ENCODE measurements around the gene UBXN1.

GRCh38 chr11:62724171-62724570, 45.3 kb upstream of the UBXN1 start:
- TF ChIP-seq, protein P1, sequence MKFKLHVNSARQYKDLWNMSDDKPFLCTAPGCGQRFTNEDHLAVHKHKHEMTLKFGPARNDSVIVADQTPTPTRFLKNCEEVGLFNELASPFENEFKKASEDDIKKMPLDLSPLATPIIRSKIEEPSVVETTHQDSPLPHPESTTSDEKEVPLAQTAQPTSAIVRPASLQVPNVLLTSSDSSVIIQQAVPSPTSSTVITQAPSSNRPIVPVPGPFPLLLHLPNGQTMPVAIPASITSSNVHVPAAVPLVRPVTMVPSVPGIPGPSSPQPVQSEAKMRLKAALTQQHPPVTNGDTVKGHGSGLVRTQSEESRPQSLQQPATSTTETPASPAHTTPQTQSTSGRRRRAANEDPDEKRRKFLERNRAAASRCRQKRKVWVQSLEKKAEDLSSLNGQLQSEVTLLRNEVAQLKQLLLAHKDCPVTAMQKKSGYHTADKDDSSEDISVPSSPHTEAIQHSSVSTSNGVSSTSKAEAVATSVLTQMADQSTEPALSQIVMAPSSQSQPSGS (CRISPR knock-in tag; IDR thresholded peaks at IDR 0.05; ENCODE audit: borderline replicate concordance, low read depth), result no peak
- TF ChIP-seq NFE2L1 (CRISPR knock-in tag; IDR thresholded peaks at IDR 0.05), result no peak
- TF ChIP-seq CTCF (IDR thresholded peaks at IDR 0.05), result no peak
- no peak for TF ChIP-seq FOXK1 (CRISPR knock-in tag; IDR thresholded peaks at IDR 0.05)
- TF ChIP-seq SMAD3 (CRISPR knock-in tag; IDR thresholded peaks at IDR 0.05; ENCODE audit: borderline replicate concordance), result no peak
- no peak for TF ChIP-seq ZNF416 (CRISPR knock-in tag; IDR thresholded peaks at IDR 0.05)
- TF ChIP-seq TCF7 (CRISPR knock-in tag; IDR thresholded peaks at IDR 0.05; ENCODE audit: low read depth), result no peak
- TF ChIP-seq SMAD4 (CRISPR knock-in tag; IDR thresholded peaks at IDR 0.05), result no peak
